Nephron progenitor cell (in vitro differentiated cells): ENCODE results near the gene GTF3C2.

ENCODE experiments used
- DNase-seq: peaks from one replicate; pipeline ENCODE4 v3.0.0; 2021
- H3K27ac Mint-ChIP-seq: 2 replicates; pipeline ENCODE4 v1.8.0; 2021; ENCODE audit warnings: mild to moderate bottlenecking, moderate library complexity, mixed read lengths
- H3K27me3 Mint-ChIP-seq: 2 replicates; pipeline ENCODE4 v1.8.0; 2021; ENCODE audit warnings: mild to moderate bottlenecking, low read depth, mixed read lengths; ENCODE audit not compliant: poor library complexity
- H3K36me3 Mint-ChIP-seq: 2 replicates; pipeline ENCODE4 v1.8.0; 2021; ENCODE audit warnings: low read depth, mixed read lengths
- H3K4me1 Mint-ChIP-seq: 2 replicates; pipeline ENCODE4 v1.8.0; 2021; ENCODE audit warnings: mixed read lengths
- H3K4me3 Mint-ChIP-seq: 2 replicates; pipeline ENCODE4 v1.8.0; 2021; ENCODE audit warnings: mild to moderate bottlenecking, moderate library complexity, mixed read lengths
- H3K9me3 Mint-ChIP-seq: 2 replicates; pipeline ENCODE4 v1.8.0; 2021; ENCODE audit warnings: mild to moderate bottlenecking, moderate library complexity, mixed read lengths
- TF ChIP-seq, protein P1 (sequence below): fragments of 200-600 bp; sonication (generic); IDR thresholded peaks from 2 replicates; pipeline ENCODE4 v1.5.0; 2021; ENCODE audit warnings: antibody characterized with exemption

Gene GTF3C2

DNA sequence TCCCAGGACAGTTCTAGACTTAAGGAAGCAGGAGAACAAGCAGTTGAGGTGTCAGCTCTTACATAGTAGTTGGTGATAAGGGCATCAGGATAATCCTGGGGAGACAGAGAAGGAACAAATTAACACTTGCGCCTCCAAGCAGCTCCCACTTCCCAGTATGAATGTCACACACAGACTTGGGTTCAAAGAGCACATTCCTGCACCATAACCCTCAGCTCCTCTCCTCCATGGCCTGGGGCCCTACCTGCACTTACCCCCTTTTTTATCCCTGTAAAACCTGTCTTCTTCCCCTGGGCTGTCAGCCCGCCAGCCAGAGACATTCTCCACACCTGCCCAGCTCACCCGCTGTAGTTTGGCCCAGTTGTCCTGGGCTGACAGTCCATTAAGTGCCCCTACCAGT lies 44.4 kb downstream of the GTF3C2 start:
- DNase-seq: no peak
- no peak overlapping the region for H3K4me3 Mint-ChIP-seq
- H3K4me1 Mint-ChIP-seq: no peaks in the 10 kb centered on the region
- peaks cover 47% of the 10 kb centered on the region for H3K27me3 Mint-ChIP-seq
- peaks cover 25% of the 10 kb centered on the region for H3K36me3 Mint-ChIP-seq
- TF ChIP-seq, protein P1, sequence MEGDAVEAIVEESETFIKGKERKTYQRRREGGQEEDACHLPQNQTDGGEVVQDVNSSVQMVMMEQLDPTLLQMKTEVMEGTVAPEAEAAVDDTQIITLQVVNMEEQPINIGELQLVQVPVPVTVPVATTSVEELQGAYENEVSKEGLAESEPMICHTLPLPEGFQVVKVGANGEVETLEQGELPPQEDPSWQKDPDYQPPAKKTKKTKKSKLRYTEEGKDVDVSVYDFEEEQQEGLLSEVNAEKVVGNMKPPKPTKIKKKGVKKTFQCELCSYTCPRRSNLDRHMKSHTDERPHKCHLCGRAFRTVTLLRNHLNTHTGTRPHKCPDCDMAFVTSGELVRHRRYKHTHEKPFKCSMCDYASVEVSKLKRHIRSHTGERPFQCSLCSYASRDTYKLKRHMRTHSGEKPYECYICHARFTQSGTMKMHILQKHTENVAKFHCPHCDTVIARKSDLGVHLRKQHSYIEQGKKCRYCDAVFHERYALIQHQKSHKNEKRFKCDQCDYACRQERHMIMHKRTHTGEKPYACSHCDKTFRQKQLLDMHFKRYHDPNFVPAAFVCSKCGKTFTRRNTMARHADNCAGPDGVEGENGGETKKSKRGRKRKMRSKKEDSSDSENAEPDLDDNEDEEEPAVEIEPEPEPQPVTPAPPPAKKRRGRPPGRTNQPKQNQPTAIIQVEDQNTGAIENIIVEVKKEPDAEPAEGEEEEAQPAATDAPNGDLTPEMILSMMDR: no peak
- no peak overlapping the region for H3K27ac Mint-ChIP-seq
- H3K9me3 Mint-ChIP-seq: no peaks in the 10 kb centered on the region

DNA sequence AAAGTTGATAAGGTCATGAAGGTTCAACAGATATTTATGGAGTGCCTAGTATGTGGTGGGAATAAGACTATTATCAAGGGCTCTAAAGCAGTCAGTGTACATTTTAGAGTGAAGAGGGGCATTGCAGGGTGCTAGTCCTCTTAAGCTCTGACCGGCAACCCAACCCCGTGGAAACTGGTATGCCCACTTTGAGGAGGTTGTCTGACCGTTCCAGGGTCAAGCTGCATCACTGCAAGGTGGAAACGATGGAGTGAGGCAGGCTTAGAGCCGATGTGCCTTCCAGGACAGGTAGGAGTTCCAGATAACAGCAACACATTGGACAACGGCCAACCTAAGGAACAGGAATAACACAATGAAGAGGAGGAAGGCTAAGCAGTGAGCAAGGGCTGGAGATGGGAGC lies 46.9 kb downstream of the GTF3C2 start:
- DNase-seq: no peak
- Mint-ChIP-seq H3K27ac (peak overlapping the region; percentile 7), H3K27me3 (peaks cover 66% of the 10 kb centered on the region), H3K9me3 (peaks cover 2% of the 10 kb centered on the region), H3K4me1 (no peaks in the 10 kb centered on the region), H3K36me3 (peaks cover 25% of the 10 kb centered on the region), H3K4me3 (no peak overlapping the region)
- TF ChIP-seq, protein P1: no peak

- DNase-seq: peak; percentile 83
- Mint-ChIP-seq H3K9me3 (peaks cover 7% of the 10 kb centered on the region), H3K4me1 (no peaks in the 10 kb centered on the region), H3K36me3 (peaks cover 25% of the 10 kb centered on the region), H3K4me3 (no peak within 1 kb of the TSS), H3K27ac (no peak within 1 kb of the TSS), H3K27me3 (peaks cover 77% of the 10 kb centered on the region)
- TF ChIP-seq, protein P1: no peak
Measured at GRCh38 chr2:27308359-27308881, 48.1 kb downstream of the GTF3C2 start, which contains the start of gene UCN. UCN (minus strand) TSS chr2:27308445; CDS start chr2:27307895, 550 bp downstream.

DNA sequence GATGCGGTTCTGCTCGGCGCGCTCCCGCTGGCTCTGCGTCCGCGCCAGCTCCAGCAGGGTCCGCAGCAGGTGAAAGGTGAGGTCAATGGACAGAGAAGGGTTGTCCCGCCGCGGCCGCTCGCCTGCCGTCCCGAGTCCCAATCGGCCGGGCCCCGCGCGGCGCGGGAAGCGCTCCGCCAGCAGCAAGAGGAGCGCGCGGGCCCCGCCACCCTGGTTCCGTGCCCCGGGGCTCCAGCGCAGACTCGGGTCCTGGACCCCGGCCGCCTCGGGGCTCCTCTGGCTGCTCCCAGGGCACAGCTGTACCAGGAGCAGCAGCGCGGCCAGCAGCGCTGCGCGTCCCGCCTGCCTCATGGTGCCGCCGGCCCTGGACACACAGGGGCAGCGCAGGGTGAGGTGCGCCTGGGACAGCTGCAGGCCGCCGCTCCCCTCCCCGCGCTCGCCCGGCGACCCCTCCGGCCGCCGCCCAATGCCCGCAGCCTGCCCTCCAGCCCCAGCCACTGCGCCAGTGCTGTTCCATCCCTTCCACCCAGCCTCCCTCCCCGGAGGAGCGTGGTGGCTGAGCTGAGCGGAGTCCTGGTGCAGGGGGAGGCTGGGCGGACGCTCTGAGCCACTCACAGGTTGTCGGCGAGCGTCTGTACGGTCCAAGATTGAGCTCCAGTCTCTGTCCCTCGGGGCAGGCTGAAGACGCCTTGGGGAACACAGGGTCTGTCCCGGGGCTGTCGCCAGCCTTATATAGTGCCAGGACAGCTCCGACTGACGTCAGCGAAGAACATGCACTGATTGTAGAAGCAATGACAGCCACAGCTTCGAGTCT lies 48.8 kb downstream of the GTF3C2 start:
- no peaks in the 10 kb centered on the region for H3K4me1 Mint-ChIP-seq
- peaks cover 7% of the 10 kb centered on the region for H3K9me3 Mint-ChIP-seq
- H3K36me3 Mint-ChIP-seq: peaks cover 25% of the 10 kb centered on the region
- TF ChIP-seq, protein P1: no peak
- peak; percentile 20 for DNase-seq
- H3K27me3 Mint-ChIP-seq: peaks cover 80% of the 10 kb centered on the region
- H3K4me3 Mint-ChIP-seq: no peak overlapping the region
- no peak overlapping the region for H3K27ac Mint-ChIP-seq

- peaks cover 77% of the 10 kb centered on the region for H3K27me3 Mint-ChIP-seq
- no peaks in the 10 kb centered on the region for H3K4me1 Mint-ChIP-seq
- H3K27ac Mint-ChIP-seq: no peak overlapping the region
- H3K4me3 Mint-ChIP-seq: no peak overlapping the region
- H3K36me3 Mint-ChIP-seq: peaks cover 22% of the 10 kb centered on the region
- H3K9me3 Mint-ChIP-seq: peaks cover 7% of the 10 kb centered on the region
- TF ChIP-seq, protein P1: no peak
- no peak for DNase-seq
Measured at GRCh38 chr2:27307287-27307544, 49.3 kb downstream of the GTF3C2 start.
